NCI-H2227 (cell line): ENCODE data around the gene LMCD1.

Source experiments
- DNase-seq: peaks from one replicate; lab custom pipeline; 2025; ENCODE audit not compliant: unreplicated experiment; lab: John Stamatoyannopoulos, UW

LMCD1 gene

GRCh38 chr3:8556473-8556869, 54.8 kb downstream of the LMCD1 start:
- DNase-seq = no peak

- no peak for DNase-seq
Measured at GRCh38 chr3:8557298-8557697, 55.7 kb downstream of the LMCD1 start.

- DNase-seq = no peak
Measured at GRCh38 chr3:8558645-8559044, 57.0 kb downstream of the LMCD1 start.

GRCh38 chr3:8559351-8559750, 57.7 kb downstream of the LMCD1 start:
- DNase-seq = no peak

GRCh38 chr3:8560366-8561007, 58.9 kb downstream of the LMCD1 start:
- DNase-seq = no peak

- DNase-seq = no peak
Measured at GRCh38 chr3:8561370-8561769, 59.7 kb downstream of the LMCD1 start.

- DNase-seq = no peak
Measured at GRCh38 chr3:8562081-8562595, 60.5 kb downstream of the LMCD1 start.

- no peak for DNase-seq
Measured at GRCh38 chr3:8563146-8563545, 61.5 kb downstream of the LMCD1 start.

GRCh38 chr3:8563597-8563996, 62.0 kb downstream of the LMCD1 start:
- no peak for DNase-seq

- DNase-seq = no peak
Measured at GRCh38 chr3:8565376-8565775, 63.8 kb downstream of the LMCD1 start.

GRCh38 chr3:8567784-8568575, 66.4 kb downstream of the LMCD1 start:
- DNase-seq = no peak

GRCh38 chr3:8571256-8571655, 69.6 kb downstream of the LMCD1 start:
- DNase-seq = no peak

- no peak for DNase-seq
Measured at GRCh38 chr3:8573342-8573926, 71.8 kb downstream of the LMCD1 start.

- no peak for DNase-seq
Measured at GRCh38 chr3:8574040-8574669, 72.5 kb downstream of the LMCD1 start.

- DNase-seq = no peak
Measured at GRCh38 chr3:8574670-8575322, 73.2 kb downstream of the LMCD1 start.

GRCh38 chr3:8575364-8576104, 73.9 kb downstream of the LMCD1 start:
- no peak for DNase-seq

- DNase-seq = no peak
Measured at GRCh38 chr3:8576436-8576835, 74.8 kb downstream of the LMCD1 start.

- DNase-seq = no peak
Measured at GRCh38 chr3:8576841-8577571, 75.4 kb downstream of the LMCD1 start.

GRCh38 chr3:8578282-8578681, 76.7 kb downstream of the LMCD1 start:
- DNase-seq = no peak

GRCh38 chr3:8579096-8579495, 77.5 kb downstream of the LMCD1 start:
- DNase-seq = no peak
